ENCODE data around the gene RBM43.

- TF ChIP-seq EP300 (IDR thresholded peaks at IDR 0.05) (no peak), CTCF (IDR thresholded peaks at IDR 0.05) (no peak), POLR2A (IDR thresholded peaks at IDR 0.05) (no peak)
These were observed 36.2 kb upstream of the RBM43 start for GRCh38 chr2:151297882-151298281.
